HepG2 (cell line): Measurements from ENCODE around the gene INF2. TPM values are rescaled to one million over a fixed set of nuclear protein-coding genes. Genes with fewer than 3 reads are reported as not detected.

Source experiments
- AKNA ChIP-seq: sonication (generic); formaldehyde crosslinking; IDR thresholded peaks from 2 replicates; pipeline ENCODE4 v1.4.0; 2020; ENCODE audit warnings: missing genetic modification reagents, borderline replicate concordance
- BHLHE40 ChIP-seq: IDR thresholded peaks from 2 replicates; pipeline ENCODE4 v1.6.1; 2011; ENCODE audit warnings: low read length, improper control_type of control experiment
- ISX ChIP-seq: sonication (generic); formaldehyde crosslinking; conservative IDR thresholded peaks from 2 replicates; pipeline ENCODE4 v1.5.0; 2020; ENCODE audit warnings: missing genetic modification reagents
- NONO ChIP-seq, 2 experiments: fragments of 450-650 bp in 1 of 2; sonication (generic) in 1 of 2; formaldehyde crosslinking in 1 of 2; IDR thresholded peaks in 1 of 2; conservative IDR thresholded peaks in 1 of 2; 2 replicates each; pipeline versions ENCODE4 v1.6.1 to v1.8.0; 2017 to 2022; ENCODE audit warnings: mild to moderate bottlenecking in 1 of 2, missing genetic modification reagents in 1 of 2, moderate library complexity in 1 of 2
- PAX8 ChIP-seq: sonication (generic); formaldehyde crosslinking; IDR thresholded peaks from 2 replicates; pipeline ENCODE4 v1.8.0; 2022; ENCODE audit warnings: mild to moderate bottlenecking, missing genetic modification reagents, borderline replicate concordance
- SNRNP70 ChIP-seq: fragments of 200-400 bp; formaldehyde crosslinking; IDR thresholded peaks from 2 replicates; pipeline ENCODE4 v1.6.1; 2017; ENCODE audit warnings: mild to moderate bottlenecking, low read depth, low read length, moderate library complexity
- SOX6 ChIP-seq, 2 experiments: fragments of 450-650 bp in 1 of 2; sonication (generic) in 1 of 2; formaldehyde crosslinking in 1 of 2; IDR thresholded peaks; 2 replicates each; pipeline versions ENCODE4 v1.4.0 to v1.6.1; 2017 to 2020; ENCODE audit warnings: antibody characterized with exemption in 1 of 2, mild to moderate bottlenecking in 1 of 2, missing genetic modification reagents in 1 of 2
- XBP1 ChIP-seq: sonication (generic); formaldehyde crosslinking; IDR thresholded peaks from 2 replicates; pipeline ENCODE4 v1.5.0; 2020; ENCODE audit warnings: missing genetic modification reagents
- ZNF34 ChIP-seq: sonication (generic); formaldehyde crosslinking; IDR thresholded peaks from 2 replicates; pipeline ENCODE4 v1.4.0; 2020; ENCODE audit warnings: mild to moderate bottlenecking, missing genetic modification reagents, borderline replicate concordance
- ZNF501 ChIP-seq: sonication (generic); formaldehyde crosslinking; IDR thresholded peaks from 2 replicates; pipeline ENCODE4 v1.5.1; 2020; ENCODE audit warnings: mild to moderate bottlenecking, moderate library complexity, missing genetic modification reagents
- ZNF629 ChIP-seq: sonication (generic); formaldehyde crosslinking; conservative IDR thresholded peaks from 2 replicates; pipeline ENCODE4 v1.5.0; 2020; ENCODE audit warnings: missing genetic modification reagents
- polyA plus RNA-seq, 8 experiments: library from polyadenylated mRNA; depleted of rRNA in 3 of 8; stranded (reverse) in 7 of 8; unstranded in 1 of 8; fragments of >200 nt; fragmentation: Illumina TruSeq in 4 of 8; extraction: Trizol in 4 of 8; gene quantifications; 2 replicates each; pipeline versions ENCODE4 v1.2.1 to v1.2.3, GENCODE V29; 2011 to 2016; ENCODE audit warnings: low read depth in 4 of 8, missing spikeins in 1 of 8, mixed read lengths in 1 of 8; ENCODE audit not compliant: insufficient read depth in 1 of 8
- total RNA-seq, 5 experiments: library from RNA; depleted of rRNA; stranded (reverse); fragments of >200 nt; fragmentation: Illumina TruSeq; extraction: Trizol; gene quantifications; 2 replicates each; pipeline ENCODE4 v1.2.3, GENCODE V29; 2016; ENCODE audit warnings: low read depth in 1 of 5

INF2 gene
- total and polyA plus RNA-seq, 2 of the 13 experiments (the other 11 are each of a cell fraction or from before 2014, with no cell fraction given), result 16.4 to 26.4 TPM

GRCh38 chr14:104757681-104758392 is 68.4 kb downstream of the INF2 start (continued):
- TF ChIP-seq ZNF34 (no peak), ISX (CRISPR knock-in tag) (no peak), AKNA (CRISPR knock-in tag) (no peak), XBP1 (CRISPR knock-in tag) (no peak), ZNF501 (CRISPR knock-in tag) (no peak), PAX8 (CRISPR knock-in tag) (no peak), SNRNP70 (no peak), SOX6 (IDR thresholded peaks at IDR 0.05) (no peak), SOX6 (CRISPR knock-in tag; IDR thresholded peaks at IDR 0.05) (no peak), NONO (IDR thresholded peaks at IDR 0.05) (no peak), NONO (CRISPR knock-in tag; conservative IDR thresholded peaks at IDR 0.05) (peak; percentile 27; the same call in 1 of the 2 replicates), BHLHE40 (no peak), ZNF629 (CRISPR knock-in tag) (peak; percentile 57)
- TF ChIP-seq, all 625 proteins: peak for 14
